ENCODE data around the gene SORCS2.

SORCS2 gene

DNA sequence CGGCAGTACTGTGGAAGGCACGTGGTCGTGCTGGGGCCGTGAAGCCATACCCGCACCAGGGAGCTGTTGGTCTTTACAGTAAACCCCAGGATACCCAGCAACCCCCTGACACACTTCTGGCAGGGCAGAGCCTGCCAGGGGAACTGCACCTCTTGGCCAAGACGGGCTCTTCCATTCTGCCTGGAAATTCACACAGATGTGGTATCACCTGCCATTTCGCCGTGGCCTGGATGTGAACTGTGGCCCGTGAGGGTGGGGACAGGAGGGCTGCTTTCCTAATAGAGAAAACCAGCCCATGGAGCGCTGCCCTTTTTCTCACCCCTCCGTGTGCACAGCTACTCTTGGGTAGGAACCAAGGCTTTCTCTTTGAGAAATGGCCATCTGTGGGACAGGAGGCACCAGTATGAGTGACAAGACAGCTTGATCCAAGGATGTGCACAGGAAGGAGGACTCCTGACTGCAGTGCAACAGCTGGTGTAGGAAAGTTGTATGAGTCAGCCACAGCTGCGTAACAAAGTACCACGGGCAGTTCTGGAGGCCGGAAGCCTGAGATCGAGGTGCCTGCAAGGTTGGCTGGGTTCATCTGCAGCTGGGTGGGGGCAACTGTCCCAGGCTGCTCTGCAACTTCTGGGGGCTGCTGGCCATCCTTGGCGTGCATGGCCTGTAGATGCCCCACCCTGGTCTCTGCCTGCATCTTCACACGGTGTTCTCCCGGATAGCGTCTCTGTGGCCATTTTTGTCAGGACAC lies 146.7 kb downstream of the SORCS2 start:
- DNase-seq (ENCODE audit: low spot score): no peak

DNA sequence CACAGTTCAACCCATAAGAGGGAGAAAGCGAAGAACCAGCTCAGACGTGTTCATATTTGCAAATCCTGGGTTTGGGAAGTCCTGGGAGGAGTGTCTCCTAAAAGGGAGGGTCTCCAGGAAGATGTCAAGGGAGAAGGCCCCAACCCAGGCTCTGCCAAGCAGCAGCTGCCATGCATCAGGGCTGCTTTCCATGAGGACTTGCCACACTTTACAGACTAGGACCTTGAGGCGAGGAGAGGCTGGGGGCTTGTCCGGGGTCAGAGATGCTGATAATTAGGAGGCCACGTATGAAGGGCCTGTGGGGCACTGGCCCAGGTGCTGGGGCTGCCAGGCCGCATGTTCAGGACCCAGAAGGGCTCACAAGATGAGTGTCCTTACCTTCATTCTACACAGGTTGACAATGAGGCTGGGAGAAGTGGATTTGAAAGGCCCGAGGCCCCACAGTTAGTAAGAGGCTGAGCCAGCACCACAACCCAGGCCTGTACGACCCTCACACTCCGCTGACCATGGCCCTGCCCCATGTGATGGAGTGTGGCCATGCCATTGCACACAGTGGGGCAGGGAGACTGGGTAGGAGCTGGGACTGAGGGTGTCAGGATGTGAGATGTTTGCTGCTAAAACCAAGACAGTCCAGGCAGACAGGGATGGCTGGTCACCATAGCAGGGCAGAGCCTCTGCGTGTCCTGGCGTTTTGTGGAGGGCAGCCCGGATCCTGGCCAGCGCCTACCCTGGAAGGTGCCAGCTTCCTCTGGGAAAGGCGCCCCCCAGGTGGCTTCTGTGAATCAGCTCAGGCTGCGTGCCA lies 147.6 kb downstream of the SORCS2 start:
- DNase-seq (ENCODE audit: low spot score): no peak

DNA sequence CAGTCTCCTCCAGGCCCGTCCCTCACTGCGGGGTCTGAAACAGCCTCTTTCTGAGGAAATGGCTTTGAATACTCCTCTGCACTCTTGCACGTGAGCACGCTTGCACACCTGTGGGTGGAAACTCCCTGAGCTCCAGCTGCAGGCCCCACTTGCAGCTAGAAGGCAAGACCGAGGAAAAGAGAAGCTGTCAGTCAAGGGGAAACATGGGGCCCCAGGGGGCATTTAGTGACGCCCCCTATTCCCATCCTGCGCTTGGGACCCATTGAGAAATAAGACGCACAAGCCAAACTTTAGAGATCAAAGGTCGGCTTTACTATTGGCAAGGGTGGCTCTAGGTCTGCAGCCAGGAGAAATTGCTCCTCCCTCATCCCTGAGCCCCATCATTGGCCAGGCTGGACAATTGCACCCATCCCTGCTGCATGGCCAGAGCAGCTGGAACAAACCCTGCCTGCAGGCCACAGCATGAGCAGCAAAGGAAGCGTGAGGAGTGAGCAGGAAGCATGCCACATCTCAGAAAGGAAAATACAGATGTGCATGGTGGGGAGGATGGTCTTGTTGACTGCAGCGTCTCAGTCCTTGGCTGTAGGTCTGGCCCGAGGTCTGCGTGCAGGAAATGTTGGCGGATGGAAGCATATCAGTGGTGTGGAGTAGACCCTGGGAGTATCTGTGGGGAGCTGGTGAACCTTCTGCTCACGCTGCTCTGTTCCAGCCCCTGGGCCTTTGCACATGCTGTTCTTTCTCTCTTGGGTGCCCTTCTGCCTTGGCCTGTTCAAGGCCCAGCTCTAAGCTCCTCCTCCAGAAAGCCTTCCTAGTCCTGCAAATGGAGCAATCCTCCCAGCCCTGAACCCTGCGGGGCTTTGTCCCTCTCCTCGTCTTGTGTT lies 148.5 kb downstream of the SORCS2 start:
- no peak for DNase-seq (ENCODE audit: low spot score)

DNA sequence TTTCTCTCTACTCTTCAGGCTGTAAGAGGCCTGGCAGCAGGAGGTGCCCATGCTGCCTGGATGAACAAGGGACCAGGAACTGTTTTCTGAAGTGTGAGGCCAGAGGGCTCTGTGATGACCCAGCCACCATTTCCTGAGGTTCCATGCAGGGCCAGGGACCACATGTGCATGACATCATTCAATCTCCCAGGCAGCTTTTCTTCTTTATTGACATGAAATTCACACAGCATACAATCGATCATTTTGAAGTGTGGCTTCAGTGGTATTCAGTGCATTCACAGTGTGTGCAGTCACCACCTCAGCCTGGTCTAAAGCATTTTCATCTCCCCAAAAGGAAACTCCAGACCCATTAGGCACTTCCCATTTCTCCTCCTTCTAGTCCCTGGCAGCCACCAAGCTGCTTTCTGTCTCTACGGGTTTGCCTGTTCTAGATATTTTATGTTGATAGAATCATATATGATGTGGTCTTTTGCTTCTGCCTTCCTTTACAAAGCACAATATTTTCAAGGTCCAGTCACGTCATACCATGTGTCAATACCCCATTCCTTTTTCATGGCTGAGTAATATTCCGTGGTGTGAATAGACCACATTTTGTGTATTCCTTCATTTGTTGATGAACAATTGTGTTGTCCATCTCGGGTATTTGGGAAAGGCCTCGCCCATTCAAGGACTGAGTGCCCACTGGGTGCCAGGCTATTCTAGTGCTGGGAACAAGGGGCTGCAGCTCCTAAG lies 149.3 kb downstream of the SORCS2 start:
- DNase-seq (ENCODE audit: low spot score): no peak

DNA sequence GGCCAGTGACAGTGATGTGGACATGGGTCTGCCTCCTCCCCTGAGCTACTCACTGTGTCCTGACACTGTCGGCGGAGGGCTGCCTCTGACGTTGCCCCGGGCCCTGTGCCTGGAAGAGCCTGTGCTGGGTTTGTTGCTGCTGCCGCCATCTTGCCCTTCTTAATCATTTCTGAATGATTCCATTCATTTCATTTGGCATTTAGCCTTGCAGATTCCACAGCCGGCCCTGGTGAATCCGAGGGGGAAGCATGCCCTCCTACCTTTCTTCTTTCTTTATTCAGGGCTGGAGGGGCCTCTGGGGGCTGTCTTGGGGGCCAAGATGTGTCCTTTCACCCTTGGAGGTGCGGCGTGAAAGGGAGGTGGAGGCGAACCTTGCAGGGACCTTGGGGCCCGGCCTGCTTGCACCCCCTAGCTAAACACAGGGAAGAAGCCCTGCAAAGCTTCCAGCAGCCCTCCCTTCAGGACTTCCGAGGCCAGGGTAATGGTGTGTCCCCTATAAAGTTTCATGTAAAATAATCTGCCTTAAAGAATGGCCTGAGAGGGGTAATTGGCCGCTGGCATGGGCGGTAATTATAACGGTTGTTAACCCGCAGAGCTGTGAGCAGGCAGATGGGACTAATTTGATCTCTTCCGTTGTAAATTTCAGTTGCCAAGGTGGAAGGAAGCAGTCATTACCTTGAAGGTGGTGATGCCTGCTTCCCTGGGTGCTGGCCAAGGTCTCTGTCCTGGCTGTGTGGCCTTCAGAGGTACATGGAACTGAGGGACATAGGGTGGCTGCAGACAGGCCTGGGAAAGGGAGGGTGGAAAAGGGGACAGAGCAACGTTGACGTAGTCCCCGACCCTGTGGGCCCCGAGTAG lies 150.1 kb downstream of the SORCS2 start:
- DNase-seq (ENCODE audit: low spot score): no peak

DNA sequence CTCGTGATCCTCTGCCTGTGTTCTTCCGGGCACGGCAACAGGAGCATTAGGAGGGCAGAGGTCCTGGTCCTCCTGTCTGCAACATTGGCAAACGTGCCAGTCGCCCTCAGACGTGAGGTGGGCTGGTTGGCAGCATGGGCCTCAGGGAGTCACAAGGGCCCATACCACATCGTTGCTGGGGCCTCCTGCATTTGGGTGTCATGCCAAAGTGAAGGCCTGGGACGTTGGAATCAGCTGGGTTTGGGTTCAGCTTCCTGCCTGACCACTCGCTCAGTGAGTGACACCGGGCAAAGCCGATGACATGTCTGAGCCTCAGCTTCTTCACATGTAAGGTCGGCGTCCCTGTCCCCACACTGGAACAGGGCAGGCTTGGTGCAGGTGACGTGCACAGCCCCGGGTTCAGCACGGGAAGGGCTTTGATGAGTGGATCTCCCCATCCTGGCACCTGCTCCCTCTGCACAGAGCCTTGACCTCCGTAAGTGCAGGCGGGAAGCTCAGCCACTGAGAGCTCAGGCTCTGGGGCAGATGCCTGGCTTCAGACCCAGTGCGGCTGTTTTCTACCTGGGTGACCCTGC lies 150.8 kb downstream of the SORCS2 start:
- DNase-seq (ENCODE audit: low spot score): no peak

DNA sequence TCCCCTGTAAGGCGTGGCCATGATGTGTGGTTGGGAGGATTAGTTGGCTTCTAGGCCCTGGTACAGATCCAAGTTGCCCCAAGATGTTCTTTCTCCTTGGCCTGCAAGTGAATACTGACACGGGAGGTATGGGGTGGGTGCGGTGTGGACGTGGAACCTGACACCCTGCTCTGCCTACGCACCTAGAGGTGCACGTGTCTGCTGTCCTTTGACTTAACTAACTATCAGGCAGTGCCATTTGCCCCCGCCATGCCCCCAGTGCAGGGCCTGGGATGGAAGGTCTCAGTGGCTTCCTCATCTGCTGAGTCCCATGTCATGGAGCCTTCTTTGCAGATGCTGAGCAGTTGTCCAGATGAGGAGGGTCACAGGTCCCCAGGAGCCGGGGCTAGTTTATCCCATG lies 151.6 kb downstream of the SORCS2 start:
- no peak for DNase-seq (ENCODE audit: low spot score)

DNA sequence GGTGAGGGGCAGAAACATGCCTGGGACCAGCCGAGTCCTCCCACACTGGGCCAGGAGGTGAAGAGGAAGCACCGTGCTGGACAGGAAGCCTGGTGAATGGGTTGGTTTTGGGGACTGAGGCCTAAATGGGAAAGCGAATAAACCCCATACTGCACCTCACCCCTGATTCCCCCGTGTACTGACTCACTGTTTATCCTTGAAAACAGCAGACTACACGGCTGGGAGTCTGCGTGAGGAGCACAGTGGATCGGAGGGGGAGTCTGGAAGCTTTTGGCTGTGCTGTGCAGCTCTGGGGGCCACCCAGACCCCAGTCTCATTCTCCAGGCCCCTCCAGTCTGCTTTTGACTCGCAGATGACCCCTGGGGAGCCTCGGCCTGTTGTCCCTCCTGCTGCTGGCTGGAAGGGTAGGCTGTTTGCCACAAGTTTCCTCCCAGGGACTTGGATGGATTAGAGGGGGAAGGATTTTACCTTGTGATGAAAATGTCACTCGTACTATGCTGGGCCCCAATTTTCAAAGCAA lies 152.4 kb downstream of the SORCS2 start:
- DNase-seq (ENCODE audit: low spot score): no peak

DNA sequence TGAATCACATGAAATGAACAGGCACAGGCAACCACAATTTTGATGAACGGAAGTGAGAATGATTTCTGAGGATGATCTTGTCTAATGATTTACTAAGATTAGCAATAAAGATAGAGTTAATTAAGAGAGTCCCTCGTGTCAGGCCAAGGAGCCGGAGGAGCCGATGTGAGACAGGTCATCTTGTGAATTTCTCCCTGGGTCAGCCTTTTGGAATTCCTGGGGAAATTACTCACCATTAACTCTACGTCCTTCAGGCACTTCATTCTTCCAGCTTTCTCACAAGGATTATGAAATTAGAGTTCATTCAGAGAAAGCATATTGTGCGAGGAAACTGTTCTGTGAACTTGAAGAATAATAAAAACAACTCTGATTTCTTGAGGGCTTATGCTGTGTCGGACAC lies 155.6 kb downstream of the SORCS2 start:
- peak; percentile 29 for DNase-seq (ENCODE audit: low spot score)

DNA sequence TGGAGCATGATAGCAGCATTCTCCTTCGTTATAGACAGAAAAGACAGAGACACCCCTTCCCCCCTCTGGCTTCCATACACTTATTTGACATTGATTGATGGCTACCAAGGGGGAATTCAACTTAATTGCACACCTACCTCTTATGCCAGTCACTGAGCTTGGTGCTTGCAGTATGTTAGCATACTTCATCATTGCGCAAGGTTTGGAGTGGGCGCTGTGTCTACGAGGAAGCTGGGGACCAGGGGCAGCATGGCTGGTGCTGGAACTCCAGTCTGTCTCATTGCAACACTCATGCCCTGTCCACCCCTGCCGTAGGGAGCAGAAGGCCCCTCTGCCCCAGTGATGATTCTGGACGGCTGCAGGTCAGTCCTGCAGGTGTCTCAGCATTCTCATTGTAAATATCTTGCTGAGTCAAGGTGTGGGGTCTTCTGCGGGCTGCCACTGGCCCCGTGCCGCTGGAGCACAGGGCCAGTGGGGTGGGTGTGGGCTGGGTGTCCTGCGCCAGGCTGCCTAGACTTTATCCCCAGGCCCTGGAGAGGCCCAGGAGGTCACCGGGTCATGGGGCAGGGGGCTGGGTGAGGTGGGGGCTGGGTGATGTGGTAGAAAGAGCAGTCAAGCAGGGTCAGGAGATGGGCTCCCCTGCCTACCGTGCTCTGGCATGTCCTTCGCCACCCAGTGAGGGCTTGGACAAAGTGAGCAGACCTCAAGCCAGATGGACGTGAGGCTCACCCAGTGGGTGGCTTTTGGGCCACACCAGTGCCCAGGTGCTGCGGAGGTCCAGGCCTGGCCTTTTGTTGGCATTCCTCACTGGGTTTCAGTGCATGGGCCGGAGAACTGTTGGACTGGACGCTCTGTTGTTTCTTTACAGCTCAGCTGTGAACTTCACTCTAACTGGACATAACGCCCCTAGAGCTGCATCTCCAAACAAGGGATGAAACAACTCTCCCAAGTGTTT lies 156.9 kb downstream of the SORCS2 start:
- no peak for DNase-seq (ENCODE audit: low spot score)

DNA sequence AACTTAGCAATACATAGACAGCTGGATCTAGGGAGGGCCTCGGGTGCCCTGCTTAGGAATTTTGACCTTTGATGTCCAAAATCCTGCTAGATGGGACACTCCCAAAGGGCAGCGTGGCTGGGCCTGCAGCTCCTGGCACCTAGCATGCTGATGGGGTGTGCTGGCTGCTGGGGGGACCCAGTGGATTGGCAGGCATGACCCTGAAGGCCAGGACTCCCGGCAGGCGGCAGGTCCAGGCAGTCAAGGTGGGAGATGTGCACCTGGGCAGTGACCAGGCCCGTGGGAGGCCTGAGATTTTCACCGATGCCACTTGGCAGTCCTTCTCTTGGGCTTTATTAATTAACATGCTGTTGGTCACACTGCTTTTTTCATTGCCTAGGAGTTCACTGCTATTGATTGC lies 158.1 kb downstream of the SORCS2 start:
- no peak for DNase-seq (ENCODE audit: low spot score)

DNA sequence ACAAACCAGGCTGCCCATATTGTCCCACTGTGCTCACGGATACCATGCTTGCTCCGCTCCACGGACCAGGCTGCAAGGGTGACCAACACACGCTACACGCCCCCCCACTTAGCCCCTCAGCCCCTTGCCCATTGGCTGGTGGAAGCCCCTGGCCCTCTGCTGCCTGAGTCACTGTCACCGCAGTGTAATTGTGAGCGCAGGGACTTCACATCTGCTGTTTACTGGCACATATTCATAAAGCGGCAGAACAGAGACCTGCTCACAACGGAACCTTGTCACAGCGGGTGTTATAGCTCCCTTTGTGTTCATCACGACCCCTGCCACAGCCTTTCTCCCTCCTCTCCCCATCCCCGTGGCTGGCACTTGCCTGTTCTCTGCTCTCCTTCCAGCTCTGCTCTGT lies 158.7 kb downstream of the SORCS2 start:
- DNase-seq (ENCODE audit: low spot score): no peak

DNA sequence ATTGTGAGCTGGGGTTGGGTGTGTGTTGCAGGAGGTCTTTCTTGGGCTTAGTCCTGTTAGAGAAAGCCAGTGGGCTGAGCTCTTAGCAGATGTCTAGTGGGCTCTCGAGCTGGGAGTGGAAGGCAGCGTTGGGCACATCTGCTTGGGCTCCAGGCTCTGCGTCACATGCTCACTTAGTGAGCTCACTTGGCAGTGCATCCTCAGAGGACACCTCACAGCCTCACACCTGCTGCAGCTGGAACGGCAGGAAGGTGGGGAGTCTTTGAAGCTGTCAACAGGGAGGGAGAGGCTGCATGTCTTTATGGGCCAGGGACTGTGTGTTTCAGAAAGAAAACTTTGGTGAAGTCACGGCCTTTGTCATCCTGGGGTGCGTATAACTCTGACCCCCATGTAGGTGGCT lies 160.1 kb downstream of the SORCS2 start:
- DNase-seq (ENCODE audit: low spot score): no peak

DNA sequence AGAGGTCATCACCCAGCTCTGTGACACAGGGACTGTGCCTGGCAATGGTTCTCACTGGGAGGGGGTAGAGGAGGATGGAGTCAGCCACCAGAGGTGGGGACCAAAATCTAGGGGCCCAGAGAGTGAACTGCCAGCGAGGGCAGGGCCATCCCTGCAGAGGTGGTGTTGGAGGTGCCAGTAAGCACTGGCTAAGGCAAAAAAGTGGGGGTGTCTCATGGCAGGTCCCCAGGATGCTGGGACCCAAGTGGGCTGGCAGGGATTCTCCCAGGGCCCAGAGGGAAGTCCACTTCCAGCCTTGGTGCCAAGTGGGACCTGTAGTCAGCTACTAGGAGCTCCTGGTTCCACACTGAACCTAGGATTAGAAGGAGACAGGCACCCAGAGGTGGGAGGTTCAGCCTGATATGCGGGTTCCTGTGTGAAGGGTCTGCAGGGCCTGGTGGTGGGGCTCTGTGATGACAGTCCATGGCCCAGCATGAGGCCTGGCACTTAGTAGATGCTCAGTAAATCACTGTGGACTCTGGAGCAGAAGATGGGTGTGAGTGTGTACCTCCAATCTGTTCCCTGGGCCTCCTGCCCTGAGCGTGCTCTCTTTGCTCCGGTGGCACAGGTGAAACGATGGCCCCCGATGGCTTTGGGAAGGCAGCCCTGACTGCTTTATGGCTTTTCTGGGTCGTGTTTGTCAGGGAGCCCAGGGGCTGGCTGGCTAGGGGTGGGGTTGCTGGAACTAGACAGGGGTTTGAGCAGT lies 160.9 kb downstream of the SORCS2 start:
- no peak for DNase-seq (ENCODE audit: low spot score)

DNA sequence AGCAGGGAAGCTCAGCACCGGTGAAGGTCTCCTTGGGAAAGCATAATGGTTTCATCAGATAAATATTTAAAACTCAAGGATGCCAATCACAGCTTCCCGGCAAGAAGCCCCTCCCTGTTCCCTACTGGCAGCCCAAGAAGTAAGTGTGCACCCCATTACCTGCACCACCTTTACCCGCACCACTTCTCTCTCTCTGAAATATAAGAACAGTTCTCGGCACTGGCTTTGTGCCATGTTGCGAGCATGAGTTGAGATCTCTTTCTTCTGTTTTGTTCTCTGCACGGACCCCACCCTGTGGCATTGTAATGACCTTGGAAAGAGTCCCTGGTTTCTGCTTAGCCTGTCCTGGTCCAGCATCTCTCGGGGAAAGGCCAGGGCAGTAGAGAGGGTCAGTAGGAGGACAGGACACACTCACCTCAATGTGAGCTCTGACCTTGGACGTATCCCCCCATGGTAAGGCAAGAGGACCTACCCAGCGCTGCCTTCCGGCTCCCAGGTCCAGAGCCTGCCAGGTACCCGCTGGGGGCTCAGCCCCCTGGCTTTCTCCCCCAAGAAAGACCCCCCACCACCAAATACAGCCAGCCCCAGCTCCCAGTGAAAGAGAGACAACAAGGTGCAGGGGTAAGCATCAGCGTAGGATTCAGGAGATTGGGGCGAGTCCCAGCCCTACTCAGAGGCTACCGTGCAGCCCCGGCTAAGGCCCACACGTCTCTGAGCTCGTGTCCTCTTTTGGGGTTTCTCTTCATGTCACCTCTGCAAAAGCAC lies 161.7 kb downstream of the SORCS2 start:
- DNase-seq (ENCODE audit: low spot score): no peak

DNA sequence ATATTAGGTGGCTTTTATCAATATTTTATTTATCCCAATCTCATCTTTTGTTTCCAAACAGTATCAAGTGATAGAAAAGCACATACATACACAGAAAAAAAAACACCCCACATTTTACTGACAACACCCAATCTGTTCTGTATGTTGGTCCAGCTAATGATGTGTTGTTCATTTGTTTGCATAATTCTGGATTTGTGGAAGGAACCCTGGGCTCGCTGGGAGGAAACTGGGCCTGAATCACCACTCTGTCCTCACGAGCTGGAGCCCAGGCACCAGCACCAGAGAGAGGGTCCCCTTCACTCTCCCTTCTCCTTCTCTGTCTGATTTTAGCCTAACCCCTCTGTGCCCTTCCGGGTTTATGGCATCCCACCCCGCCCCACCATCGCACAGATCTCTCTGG lies 162.6 kb downstream of the SORCS2 start:
- no peak for DNase-seq (ENCODE audit: low spot score)

DNA sequence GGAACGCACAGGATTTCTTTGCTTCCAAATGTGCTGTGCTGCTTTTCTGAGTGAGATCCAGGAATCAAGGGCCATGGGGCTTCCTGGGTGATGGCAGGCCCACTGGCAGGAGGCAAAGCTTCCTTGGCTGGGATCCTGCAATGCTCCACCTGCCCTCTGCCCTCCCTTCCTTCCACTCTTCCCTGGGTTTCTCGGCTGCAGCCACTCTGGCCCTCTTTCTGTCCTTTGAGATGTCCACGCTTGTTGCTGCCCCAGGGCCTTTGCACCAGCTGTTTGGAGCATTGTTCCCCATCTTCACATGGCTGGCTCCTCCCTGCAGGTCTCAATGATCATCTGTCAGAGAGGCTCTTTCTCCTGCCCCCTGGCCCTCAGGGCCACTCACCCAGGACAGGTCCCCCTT lies 163.5 kb downstream of the SORCS2 start:
- no peak for DNase-seq (ENCODE audit: low spot score)

Data from AG08396 (cell line).